Naive B cell (primary cell): Measurements from ENCODE around the gene TTLL5. TPM values are rescaled to one million over a fixed set of nuclear protein-coding genes. Genes with fewer than 3 reads are reported as not detected.

Source experiments
- ATAC-seq, 2 donors: fragments of 150-1000 bp; cut with Tn5 transposase; 2 replicates each; pipeline ENCODE4 v1.10.0; 2021; ENCODE audit warnings: low read depth in 2 of 2, mild to moderate bottlenecking in 2 of 2, moderate library complexity in 2 of 2
- DNase-seq: peaks from one replicate; pipeline ENCODE4 v3.0.0; 2022
- H3K27ac Mint-ChIP-seq, 6 donors: one replicate each; pipeline ENCODE4 v1.8.0; 2020 to 2022; ENCODE audit warnings: mild to moderate bottlenecking in 6 of 6, mixed read lengths in 6 of 6, moderate library complexity in 5 of 6, inconsistent platforms in 2 of 6
- H3K27me3 Mint-ChIP-seq, 3 donors: one replicate each; pipeline ENCODE4 v1.8.0; 2021 to 2022; ENCODE audit warnings: mixed read lengths in 3 of 3, mild to moderate bottlenecking in 1 of 3
- H3K36me3 Mint-ChIP-seq, 2 donors: one replicate each; pipeline ENCODE4 v1.8.0; 2020 to 2022; ENCODE audit warnings: mixed read lengths in 2 of 2, inconsistent platforms in 1 of 2, mild to moderate bottlenecking in 1 of 2
- H3K4me1 Mint-ChIP-seq, 3 donors: one replicate each; pipeline ENCODE4 v1.8.0; 2020 to 2022; ENCODE audit warnings: mixed read lengths in 3 of 3, inconsistent platforms in 1 of 3, mild to moderate bottlenecking in 1 of 3, moderate library complexity in 1 of 3
- H3K4me3 Mint-ChIP-seq, 8 donors: one replicate each; pipeline ENCODE4 v1.8.0; 2020 to 2022; ENCODE audit warnings: mild to moderate bottlenecking in 8 of 8, mixed read lengths in 8 of 8, moderate library complexity in 8 of 8, inconsistent platforms in 2 of 8
- H3K9me3 Mint-ChIP-seq, 7 donors: one replicate each; pipeline ENCODE4 v1.8.0; 2020 to 2022; ENCODE audit warnings: mixed read lengths in 7 of 7, mild to moderate bottlenecking in 5 of 7, inconsistent platforms in 2 of 7, moderate library complexity in 1 of 7
- polyA plus RNA-seq, 6 donors: library from polyadenylated mRNA; unstranded; fragments of 300-500 nt; fragmentation: Illumina TruSeq; gene quantifications; one replicate each; pipeline ENCODE4 v1.2.3, GENCODE V29; 2021; ENCODE audit warnings: low read depth in 6 of 6

Gene TTLL5
- polyA plus RNA-seq, 6 donors from 2014 or later, result 3.8 to 15.9 (median 9.1) TPM

GRCh38 chr14:75697386-75697785 lies 36.3 kb downstream of the TTLL5 start:
- Mint-ChIP-seq H3K27ac (peak overlapping the region in 1 of 6 donors; percentile 6), H3K9me3 (peaks cover 2 to 18% (median 9%) of the 10 kb centered on the region in 7 donors), H3K4me1 (no peaks in the 10 kb centered on the region), H3K4me3 (no peak overlapping the region), H3K27me3 (no peaks in the 10 kb centered on the region), H3K36me3 (peaks cover 59 to 61% of the 10 kb centered on the region in 2 donors)
- no peak for ATAC-seq
- DNase-seq, result no peak

GRCh38 chr14:75697918-75698317 lies 36.9 kb downstream of the TTLL5 start:
- Mint-ChIP-seq H3K27me3 (no peaks in the 10 kb centered on the region), H3K36me3 (peaks cover 55 to 61% of the 10 kb centered on the region in 2 donors), H3K4me1 (no peaks in the 10 kb centered on the region), H3K27ac (peak overlapping the region in 1 of 6 donors; percentile 44), H3K4me3 (no peak overlapping the region), H3K9me3 (peaks cover under 1 to 18% (median 9%) of the 10 kb centered on the region in 7 donors)
- ATAC-seq, result no peak
- DNase-seq, result no peak

DNA sequence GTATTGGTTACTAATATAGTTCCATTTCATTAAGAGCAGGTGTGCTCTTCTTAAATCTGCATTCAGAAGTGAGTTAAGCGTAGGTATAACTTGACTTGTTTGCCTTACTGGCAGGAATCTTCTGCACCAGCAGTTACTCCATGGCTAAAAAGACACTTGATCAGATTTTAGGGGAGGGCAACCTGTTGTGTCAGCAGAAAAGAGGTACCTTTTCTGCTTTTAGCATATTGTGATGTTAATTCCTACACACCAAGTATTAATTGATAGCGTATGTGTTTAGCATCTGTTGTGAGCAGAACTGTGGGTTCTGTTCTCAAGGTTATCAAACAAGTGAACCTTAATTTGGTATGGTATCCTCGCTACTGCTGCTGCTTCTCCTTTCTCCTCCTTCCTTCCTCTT lies 38.3 kb downstream of the TTLL5 start:
- no peak overlapping the region for H3K4me3 Mint-ChIP-seq
- H3K36me3 Mint-ChIP-seq, result peaks cover 43 to 53% of the 10 kb centered on the region in 2 donors
- H3K9me3 Mint-ChIP-seq, result peaks cover 0 to 13% (median 9%) of the 10 kb centered on the region in 7 donors
- ATAC-seq (no peak), DNase-seq (no peak)
- no peaks in the 10 kb centered on the region for H3K4me1 Mint-ChIP-seq
- no peak overlapping the region for H3K27ac Mint-ChIP-seq
- no peaks in the 10 kb centered on the region for H3K27me3 Mint-ChIP-seq

GRCh38 chr14:75700295-75700694 lies 39.2 kb downstream of the TTLL5 start:
- Mint-ChIP-seq H3K27ac (no peak overlapping the region), H3K27me3 (no peaks in the 10 kb centered on the region), H3K9me3 (peaks cover 0 to 3% (median 2%) of the 10 kb centered on the region in 7 donors), H3K4me1 (no peaks in the 10 kb centered on the region), H3K36me3 (peaks cover 33 to 44% of the 10 kb centered on the region in 2 donors), H3K4me3 (no peak overlapping the region)
- DNase-seq, result no peak
- ATAC-seq, result no peak

GRCh38 chr14:75702122-75702521 lies 41.1 kb downstream of the TTLL5 start:
- no peak for DNase-seq
- Mint-ChIP-seq H3K4me1 (no peaks in the 10 kb centered on the region), H3K9me3 (no peaks in the 10 kb centered on the region)

GRCh38 chr14:75702616-75703261 lies 41.7 kb downstream of the TTLL5 start:
- Mint-ChIP-seq H3K36me3 (peaks cover 23 to 34% of the 10 kb centered on the region in 2 donors), H3K4me3 (no peak overlapping the region)
- ATAC-seq, result no peak

More at GRCh38 chr14:75702122-75702521, 41.1 kb downstream of the TTLL5 start:
- Mint-ChIP-seq H3K36me3 (peaks cover 23 to 34% of the 10 kb centered on the region in 2 donors), H3K4me3 (no peak overlapping the region), H3K27me3 (no peaks in the 10 kb centered on the region), H3K27ac (no peak overlapping the region)
- ATAC-seq, result no peak

DNA sequence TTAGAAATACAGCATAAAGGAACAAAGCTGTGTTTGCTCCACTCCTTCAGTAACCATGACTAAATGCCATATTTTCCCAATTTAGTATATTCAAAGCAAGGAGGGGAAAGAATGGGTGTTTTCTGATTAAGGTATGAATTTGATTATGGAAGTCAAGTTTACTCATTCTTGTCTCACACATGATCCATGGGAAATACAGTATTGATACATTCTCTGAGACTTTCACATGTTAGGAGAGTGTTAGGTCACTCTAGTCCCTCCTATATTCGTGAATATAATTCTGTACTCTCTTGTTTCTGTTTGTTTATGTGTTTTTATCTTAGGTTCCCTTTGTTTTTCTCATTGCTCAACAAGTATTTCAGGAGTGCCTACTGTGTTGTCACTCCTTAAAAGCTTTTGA lies 42.4 kb downstream of the TTLL5 start:
- Mint-ChIP-seq H3K36me3 (peaks cover 23 to 34% of the 10 kb centered on the region in 2 donors), H3K27me3 (no peaks in the 10 kb centered on the region), H3K4me3 (no peak overlapping the region), H3K4me1 (no peaks in the 10 kb centered on the region), H3K9me3 (no peaks in the 10 kb centered on the region), H3K27ac (no peak overlapping the region)
- ATAC-seq (no peak), DNase-seq (no peak)

More at GRCh38 chr14:75702616-75703261, 41.7 kb downstream of the TTLL5 start:
- H3K27ac Mint-ChIP-seq, result no peak overlapping the region
- no peaks in the 10 kb centered on the region for H3K27me3 Mint-ChIP-seq
- no peaks in the 10 kb centered on the region for H3K9me3 Mint-ChIP-seq
- DNase-seq, result no peak
- H3K4me1 Mint-ChIP-seq, result no peaks in the 10 kb centered on the region

DNA sequence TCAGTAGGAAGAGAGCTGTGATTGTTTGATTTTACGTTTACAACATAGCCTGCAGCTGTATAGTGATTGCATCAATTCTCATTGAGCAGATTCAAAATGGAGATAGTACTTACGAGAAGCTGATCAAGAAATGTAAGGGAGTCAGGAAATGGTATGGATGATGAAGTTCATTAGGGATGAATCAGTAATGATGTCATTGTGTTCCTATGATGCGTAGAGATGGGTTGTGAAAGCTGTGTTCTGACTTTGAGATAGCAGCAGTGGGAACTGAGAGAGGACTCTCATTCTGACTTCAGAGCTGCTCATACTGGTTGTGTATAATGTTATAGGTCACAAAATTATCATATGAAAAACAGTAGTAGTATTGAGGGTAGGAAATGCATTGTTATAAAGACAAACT lies 44.0 kb downstream of the TTLL5 start:
- ATAC-seq (no peak), DNase-seq (no peak)
- Mint-ChIP-seq H3K36me3 (peaks cover 15 to 22% of the 10 kb centered on the region in 2 donors), H3K4me3 (no peak overlapping the region), H3K9me3 (no peaks in the 10 kb centered on the region), H3K4me1 (no peaks in the 10 kb centered on the region), H3K27me3 (no peaks in the 10 kb centered on the region), H3K27ac (no peak overlapping the region)

DNA sequence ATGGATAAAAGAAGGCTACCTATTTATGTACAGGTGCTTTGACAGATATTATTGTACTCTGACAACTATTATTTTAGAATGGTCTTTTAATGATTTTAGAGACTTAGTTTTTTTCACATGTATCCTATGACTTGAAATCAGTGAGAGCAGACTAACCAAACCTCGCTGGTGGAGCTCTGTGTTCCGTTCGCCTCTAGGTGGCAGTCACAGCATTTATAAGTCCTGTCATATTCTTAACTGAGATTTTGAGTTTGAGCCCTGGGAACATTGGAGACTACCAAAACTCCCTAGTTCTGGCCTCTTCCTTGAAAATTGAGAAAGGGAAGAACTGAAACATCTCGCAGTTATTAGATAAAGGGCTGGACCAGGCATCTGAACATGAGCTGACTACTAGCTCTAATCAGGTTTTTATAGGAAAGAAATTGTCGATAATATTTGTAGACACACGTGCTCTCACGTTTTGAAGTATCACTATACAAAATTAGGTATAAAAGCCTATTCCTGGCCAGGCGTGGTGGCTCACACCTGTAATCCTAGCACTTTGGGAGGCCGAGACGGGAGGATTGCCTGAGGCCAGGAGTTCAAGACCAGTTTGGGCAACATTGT lies 48.3 kb downstream of the TTLL5 start:
- DNase-seq (peak; percentile 45), ATAC-seq (peak; percentile 57 to 72)
- Mint-ChIP-seq H3K4me3 (no peak overlapping the region), H3K4me1 (no peaks in the 10 kb centered on the region), H3K36me3 (no peaks in the 10 kb centered on the region), H3K9me3 (no peaks in the 10 kb centered on the region), H3K27me3 (no peaks in the 10 kb centered on the region), H3K27ac (no peak overlapping the region)

DNA sequence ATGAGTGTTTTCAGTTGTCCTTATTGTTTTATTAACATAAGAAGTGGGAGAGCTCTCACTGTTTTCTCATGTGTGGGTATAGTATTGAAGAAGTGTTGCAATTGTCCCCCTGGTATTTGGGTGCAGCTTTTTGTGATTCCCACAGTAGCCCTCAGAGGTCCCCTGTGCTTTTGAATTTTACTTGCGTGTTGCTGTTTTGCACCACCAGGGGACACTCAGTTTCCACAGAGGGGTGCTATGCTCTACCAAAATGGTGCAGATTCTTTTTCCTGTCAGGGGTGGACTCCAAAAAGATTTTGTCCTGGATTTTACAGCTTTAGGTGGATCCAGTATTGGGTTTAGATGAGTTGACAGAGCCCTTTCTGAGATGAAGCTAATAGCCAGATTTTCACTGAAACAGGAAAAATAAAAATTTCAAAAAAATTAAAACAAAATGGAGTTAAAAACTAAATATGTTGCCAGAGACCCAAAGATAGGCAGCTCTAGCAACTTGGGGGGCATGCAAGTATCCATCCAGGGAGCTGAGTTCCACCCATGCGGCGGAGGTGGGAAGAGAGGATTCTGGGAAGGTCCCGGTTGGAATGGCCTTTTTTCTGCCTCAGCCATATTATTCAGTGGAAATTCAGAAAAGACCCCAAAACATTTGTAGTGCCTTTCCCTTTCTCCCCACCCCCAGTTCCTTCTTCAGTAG lies 50.2 kb downstream of the TTLL5 start:
- no peaks in the 10 kb centered on the region for H3K9me3 Mint-ChIP-seq
- ATAC-seq (peak in 1 of 2 donors; percentile 47), DNase-seq (peak; percentile 15)
- no peak overlapping the region for H3K4me3 Mint-ChIP-seq
- no peaks in the 10 kb centered on the region for H3K27me3 Mint-ChIP-seq
- H3K36me3 Mint-ChIP-seq, result no peaks in the 10 kb centered on the region
- no peak overlapping the region for H3K27ac Mint-ChIP-seq
- no peaks in the 10 kb centered on the region for H3K4me1 Mint-ChIP-seq

- Mint-ChIP-seq H3K27me3 (no peaks in the 10 kb centered on the region), H3K9me3 (no peaks in the 10 kb centered on the region), H3K4me1 (no peaks in the 10 kb centered on the region), H3K36me3 (no peaks in the 10 kb centered on the region), H3K27ac (peak overlapping the region in 1 of 6 donors; percentile 59), H3K4me3 (no peak overlapping the region)
- DNase-seq (no peak), ATAC-seq (no peak)
Measured at GRCh38 chr14:75711796-75712211, 50.8 kb downstream of the TTLL5 start.

DNA sequence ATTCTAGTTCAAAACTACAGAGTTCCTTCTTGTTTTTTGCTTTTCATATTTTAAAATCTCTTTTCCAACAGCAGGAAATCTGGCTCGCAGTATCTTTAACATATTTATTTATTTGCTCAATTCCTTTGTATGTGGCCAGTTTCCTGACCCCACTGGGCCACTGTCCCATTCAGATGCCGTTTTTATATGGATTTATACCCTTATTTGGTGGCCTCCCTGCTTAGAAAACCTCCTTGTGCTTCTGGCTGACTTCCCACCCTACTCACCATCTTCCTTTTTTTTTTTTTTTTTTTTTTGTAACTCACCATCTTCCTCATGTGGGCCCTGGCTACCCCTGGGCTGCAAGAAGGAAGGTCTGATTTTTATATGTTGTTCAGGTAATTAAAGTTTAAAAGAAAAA lies 53.9 kb downstream of the TTLL5 start:
- no peak for ATAC-seq
- H3K9me3 Mint-ChIP-seq, result no peaks in the 10 kb centered on the region
- no peaks in the 10 kb centered on the region for H3K27me3 Mint-ChIP-seq
- H3K27ac Mint-ChIP-seq, result peak overlapping the region in 1 of 6 donors; percentile 67
- H3K4me3 Mint-ChIP-seq, result no peak overlapping the region
- peaks cover 3 to 6% of the 10 kb centered on the region in 2 donors for H3K36me3 Mint-ChIP-seq
- no peak for DNase-seq
- H3K4me1 Mint-ChIP-seq, result no peaks in the 10 kb centered on the region

DNA sequence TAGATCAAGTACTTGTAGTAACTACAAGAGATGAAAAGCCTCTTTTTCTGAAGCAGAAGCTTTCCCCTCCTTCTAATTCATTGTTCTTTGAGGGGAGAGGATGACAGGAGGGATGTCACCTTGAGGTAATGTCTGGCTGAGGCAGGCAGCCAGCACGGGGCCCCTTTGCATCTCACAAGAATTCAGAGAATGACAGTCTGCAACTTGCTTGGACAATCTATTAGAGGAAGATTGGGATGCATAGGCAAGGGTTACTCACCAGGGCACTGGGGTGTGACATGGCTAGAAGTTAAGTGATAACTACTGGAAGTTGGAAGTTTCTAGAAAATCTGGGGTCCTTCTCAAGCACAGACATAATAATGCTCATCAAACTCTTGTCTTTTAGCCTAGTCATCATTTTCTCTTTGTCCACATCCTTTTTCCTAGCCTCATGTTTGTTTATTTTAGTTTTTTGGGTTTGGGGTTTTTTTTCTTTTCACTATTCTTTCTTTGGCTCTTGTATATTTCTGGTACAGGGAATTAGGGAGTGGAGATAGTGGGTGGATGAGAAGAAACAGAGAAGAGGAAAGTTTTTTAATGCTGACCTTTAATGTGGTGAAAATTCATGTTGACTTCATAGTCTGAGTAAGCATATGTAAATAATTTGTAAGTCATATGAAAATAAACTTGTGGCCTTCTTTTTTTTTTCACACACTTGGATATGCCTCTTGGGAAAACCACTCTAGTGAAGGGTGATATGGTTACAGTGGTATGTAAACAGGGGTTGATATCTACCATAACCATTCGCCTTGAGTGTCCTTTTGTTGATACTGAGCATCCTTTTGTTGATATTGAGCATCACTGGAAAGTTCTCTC lies 55.1 kb downstream of the TTLL5 start:
- Mint-ChIP-seq H3K27me3 (no peaks in the 10 kb centered on the region), H3K9me3 (no peaks in the 10 kb centered on the region), H3K4me3 (no peak overlapping the region), H3K4me1 (no peaks in the 10 kb centered on the region), H3K36me3 (peaks cover 15% of the 10 kb centered on the region in 2 donors), H3K27ac (peak overlapping the region in 3 of 6 donors; percentile 4 to 72 (median 17))
- DNase-seq (no peak), ATAC-seq (no peak)
